Fibroblast of gingiva (primary cell): ENCODE data around the gene BCAS3.

Source experiments
- DNase-seq: peaks from one replicate; pipeline ENCODE4 v3.0.0-alpha.2; 2011; ENCODE audit warnings: low read depth

The BCAS3 gene

GRCh38 chr17:61383689-61384201, 706.1 kb downstream of the BCAS3 start:
- peak; percentile 90 for DNase-seq

GRCh38 chr17:61384354-61384691, 706.7 kb downstream of the BCAS3 start:
- DNase-seq = no peak

- DNase-seq = no peak
Measured at GRCh38 chr17:61384692-61385576, 707.3 kb downstream of the BCAS3 start.

GRCh38 chr17:61385577-61386236, 708.1 kb downstream of the BCAS3 start:
- DNase-seq = no peak

- no peak for DNase-seq
Measured at GRCh38 chr17:61386251-61386650, 708.6 kb downstream of the BCAS3 start.

- DNase-seq = no peak
Measured at GRCh38 chr17:61387011-61387410, 709.4 kb downstream of the BCAS3 start.

GRCh38 chr17:61387511-61388305, 710.1 kb downstream of the BCAS3 start:
- DNase-seq = no peak

GRCh38 chr17:61388561-61389356, 711.1 kb downstream of the BCAS3 start:
- no peak for DNase-seq

- DNase-seq = peak; percentile 36
Measured at GRCh38 chr17:61389670-61390478, 712.2 kb downstream of the BCAS3 start.

GRCh38 chr17:61390479-61390791, 712.8 kb downstream of the BCAS3 start:
- DNase-seq = no peak

GRCh38 chr17:61391595-61392291, 714.1 kb downstream of the BCAS3 start:
- no peak for DNase-seq

GRCh38 chr17:61392679-61393078, 715.0 kb downstream of the BCAS3 start:
- no peak for DNase-seq

- DNase-seq = no peak
Measured at GRCh38 chr17:61393550-61393903, 715.9 kb downstream of the BCAS3 start.

- no peak for DNase-seq
Measured at GRCh38 chr17:61393904-61394629, 716.4 kb downstream of the BCAS3 start.

GRCh38 chr17:61394630-61395408, 717.2 kb downstream of the BCAS3 start:
- DNase-seq = no peak

GRCh38 chr17:61395409-61395982, 717.8 kb downstream of the BCAS3 start:
- no peak for DNase-seq

- no peak for DNase-seq
Measured at GRCh38 chr17:61395983-61396585, 718.4 kb downstream of the BCAS3 start.

GRCh38 chr17:61396586-61397085, 719.0 kb downstream of the BCAS3 start:
- no peak for DNase-seq
